Liver (tissue), 9 donors: Measurements from ENCODE around the gene HEATR5A. TPM values are rescaled to one million over a fixed set of nuclear protein-coding genes. Genes with fewer than 3 reads are reported as not detected.
A peak's percentile ranks its signal among the peaks of the same experiment; 100 is the strongest.

Source experiments
- DNase-seq: peaks from one replicate; pipeline ENCODE4 v3.0.0-alpha.2; 2017; ENCODE audit warnings: low spot score
- H3K27ac ChIP-seq, 2 donors: one replicate each; pipeline ENCODE4 v1.7.0; 2013; ENCODE audit warnings: inconsistent platforms in 2 of 2, low read length in 2 of 2, control low read depth in 1 of 2, low read depth in 1 of 2, mild to moderate bottlenecking in 1 of 2
- H3K27me3 ChIP-seq, 4 donors: one replicate each; pipeline versions ENCODE4 v1.6.1 to v1.7.0; 2013; ENCODE audit warnings: low read length in 3 of 4, inconsistent platforms in 1 of 4, mild to moderate bottlenecking in 1 of 4, moderate library complexity in 1 of 4; ENCODE audit not compliant: control insufficient read depth in 4 of 4, insufficient read depth in 4 of 4
- H3K36me3 ChIP-seq, 4 donors: one replicate each; pipeline versions ENCODE4 v1.6.1 to v1.7.0; 2013; ENCODE audit warnings: low read length in 3 of 4, mild to moderate bottlenecking in 3 of 4, low read depth in 1 of 4, moderate library complexity in 1 of 4; ENCODE audit not compliant: control insufficient read depth in 4 of 4, insufficient read depth in 3 of 4
- H3K4me1 ChIP-seq, 4 donors: one replicate each; pipeline versions ENCODE4 v1.6.1 to v1.7.0; 2013; ENCODE audit warnings: low read length in 3 of 4, mild to moderate bottlenecking in 3 of 4, moderate library complexity in 1 of 4; ENCODE audit not compliant: control insufficient read depth in 4 of 4, insufficient read depth in 4 of 4
- H3K4me3 ChIP-seq, 3 donors: one replicate each; pipeline versions ENCODE4 v1.6.1 to v1.7.0; 2013; ENCODE audit warnings: low read length in 3 of 3, control low read depth in 1 of 3, low read depth in 1 of 3, mild to moderate bottlenecking in 1 of 3
- H3K9ac ChIP-seq, 2 donors: one replicate each; pipeline ENCODE4 v1.7.0; 2013; ENCODE audit warnings: low read length in 2 of 2, mild to moderate bottlenecking in 2 of 2, moderate library complexity in 2 of 2, control low read depth in 1 of 2, low read depth in 1 of 2
- H3K9me3 ChIP-seq, 4 donors: one replicate each; pipeline versions ENCODE4 v1.6.1 to v1.7.0; 2013; ENCODE audit warnings: low read length in 3 of 4; ENCODE audit not compliant: control insufficient read depth in 4 of 4
- CTCF ChIP-seq: fragments of 150-350 bp; IDR thresholded peaks from 2 replicates; pipeline ENCODE4 v1.5.1; 2017; ENCODE audit warnings: improper control_type of control experiment, low read depth, low read length; ENCODE audit not compliant: missing input control
- FOXA1 ChIP-seq: IDR thresholded peaks from 2 replicates; pipeline ENCODE4 v1.6.1; 2016; ENCODE audit warnings: antibody characterized with exemption
- FOXA2 ChIP-seq: IDR thresholded peaks from 2 replicates; pipeline ENCODE4 v1.6.1; 2016; ENCODE audit warnings: antibody characterized with exemption
- GABPA ChIP-seq, 2 donors: IDR thresholded peaks in 1 of 2; conservative IDR thresholded peaks in 1 of 2; 2 replicates each; pipeline ENCODE4 v1.6.1; 2016; ENCODE audit warnings: antibody characterized with exemption in 2 of 2, mild to moderate bottlenecking in 1 of 2, moderate library complexity in 1 of 2
- HNF4A ChIP-seq, 2 donors: conservative IDR thresholded peaks; 2 replicates each; pipeline ENCODE4 v1.6.1; 2016; ENCODE audit warnings: antibody characterized with exemption in 2 of 2, mild to moderate bottlenecking in 2 of 2
- JUND ChIP-seq, 2 donors: IDR thresholded peaks; 2 replicates each; pipeline ENCODE4 v1.6.1; 2016; ENCODE audit warnings: antibody characterized with exemption in 2 of 2
- NR2F2 ChIP-seq: IDR thresholded peaks from 2 replicates; pipeline ENCODE4 v1.6.1; 2016; ENCODE audit warnings: antibody characterized with exemption
- RAD21 ChIP-seq, 2 donors: IDR thresholded peaks; 2 replicates each; pipeline ENCODE4 v1.6.1; 2016; ENCODE audit warnings: antibody characterized with exemption in 2 of 2, mild to moderate bottlenecking in 2 of 2
- TAF1 ChIP-seq: conservative IDR thresholded peaks from 2 replicates; pipeline ENCODE4 v1.6.1; 2016; ENCODE audit warnings: antibody characterized with exemption, mild to moderate bottlenecking
- YY1 ChIP-seq: IDR thresholded peaks from 2 replicates; pipeline ENCODE4 v1.6.1; 2016; ENCODE audit warnings: antibody characterized with exemption, mild to moderate bottlenecking
- WGBS: extraction: QIAGEN DNeasy Blood & Tissue Kit; methylation state at CpG from one replicate; pipeline ENCODE4 v1.1.7; 2013; 5-methylcytosine and 5-hydroxymethylcytosine counted together
- polyA plus RNA-seq, 2 donors: library from polyadenylated mRNA; stranded (reverse) in 1 of 2; unstranded in 1 of 2; fragments of 200-250 nt in 1 of 2; fragments of >200 nt in 1 of 2; fragmentation: Nextera tagmentation in 1 of 2; extraction: Ambion mirVana in 1 of 2; gene quantifications; one replicate each; pipeline versions ENCODE4 v1.2.1 to v1.2.3, GENCODE V29; 2013 to 2015
- total RNA-seq, 2 donors: library from RNA; depleted of rRNA; stranded (reverse); fragments of >200 nt; gene quantifications; one replicate each; pipeline ENCODE4 v1.2.3, GENCODE V29; 2014
- TF ChIP-seq, protein P1 (sequence below): IDR thresholded peaks from 2 replicates; pipeline ENCODE4 v1.6.1; 2016; ENCODE audit warnings: antibody characterized with exemption, mild to moderate bottlenecking
- TF ChIP-seq, protein P2 (sequence below): IDR thresholded peaks from 2 replicates; pipeline ENCODE4 v1.6.1; 2016; ENCODE audit warnings: antibody characterized with exemption
- donor health status: healthy.
- donor health status: healthy.
- donor health status: healthy.
- donor health status: healthy.
- donor health status: healthy.

HEATR5A gene
- total and polyA plus RNA-seq, 4 donors: 7.3 to 22.8 (median 10.1) TPM

DNA sequence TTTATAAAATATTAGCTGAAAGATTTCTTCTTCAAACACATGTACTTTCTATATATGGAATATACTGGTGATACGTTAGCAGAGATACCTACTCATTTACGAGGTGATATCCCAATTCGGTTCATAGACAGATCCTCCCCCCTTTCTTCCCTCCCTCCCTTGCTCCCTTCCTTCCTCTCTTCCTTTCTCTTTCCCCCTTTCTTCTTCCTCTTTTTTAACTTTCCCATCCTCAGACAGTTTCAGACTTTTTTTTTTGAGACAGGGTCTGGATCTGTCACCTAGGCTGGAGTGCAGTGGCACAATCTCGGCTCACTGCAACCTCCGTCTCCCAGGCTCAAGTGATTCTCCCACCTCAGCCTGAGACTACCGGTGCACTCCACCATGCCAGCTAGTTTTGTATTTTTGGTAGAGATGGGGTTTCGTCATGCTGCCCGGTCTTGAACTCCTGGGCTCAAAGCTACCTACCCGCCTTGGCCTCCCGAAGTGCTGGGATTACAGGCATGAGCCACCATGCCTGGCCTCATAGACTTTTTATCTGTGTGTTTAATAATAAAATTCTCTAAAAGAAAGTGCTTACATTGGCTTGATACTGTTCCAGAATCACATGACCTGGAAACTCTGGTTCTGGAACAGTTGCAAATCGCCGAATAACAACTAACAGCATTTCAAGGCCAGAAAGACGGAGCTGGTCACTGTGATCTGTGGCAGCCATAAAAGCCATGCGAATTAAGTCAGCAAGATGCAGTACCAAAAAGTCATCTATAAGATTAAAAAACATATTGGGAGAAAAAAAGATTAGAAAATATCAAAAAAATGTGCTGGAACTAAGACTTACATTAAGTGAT lies 99.2 kb downstream of the HEATR5A start:
- Histone ChIP-seq H3K4me1 (peaks cover 2 to 17% (median 7%) of the 10 kb centered on the region in 4 donors), H3K4me3 (no peak overlapping the region), H3K27me3 (no peaks in the 10 kb centered on the region), H3K27ac (peak overlapping the region; percentile 50 to 52), H3K9ac (peak overlapping the region in 1 of 2 donors; percentile 53), H3K36me3 (peaks cover under 1 to 6% (median 4%) of the 10 kb centered on the region in 4 donors), H3K9me3 (no peaks in the 10 kb centered on the region)
- DNase-seq: no peak
- TF ChIP-seq YY1 (peak; percentile 64), RAD21 (IDR thresholded peaks at IDR 0.05) (peak in 1 of 2 donors; percentile 33), CTCF (no peak)
- WGBS: 67% methylated on average over 14 of the region's 14 CpGs

GRCh38 chr14:31320216-31320615 lies 100.1 kb downstream of the HEATR5A start:
- WGBS: 60% methylated on average over 6 of the region's 6 CpGs
- H3K4me3 ChIP-seq: no peak overlapping the region

DNA sequence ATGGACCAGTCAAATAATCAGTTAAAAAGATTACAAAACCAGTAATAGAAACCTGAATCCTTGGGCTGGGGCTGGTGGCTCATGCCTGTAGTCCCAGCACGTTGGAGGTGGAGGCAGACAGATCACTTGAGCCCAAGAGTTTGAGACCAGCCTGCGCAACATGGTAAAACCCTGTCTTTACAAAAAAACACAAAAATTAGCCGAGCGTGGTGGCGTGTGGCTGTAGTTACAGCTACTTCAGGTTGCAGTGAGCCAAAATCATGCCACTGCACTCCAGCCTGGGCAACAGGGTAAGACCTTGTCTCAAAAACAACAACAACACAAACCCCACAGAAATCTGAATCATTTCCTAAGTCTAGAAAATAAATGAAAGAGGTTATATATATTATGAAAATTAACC lies 100.6 kb downstream of the HEATR5A start:
- H3K27me3 ChIP-seq: no peaks in the 10 kb centered on the region
- H3K9ac ChIP-seq: no peak overlapping the region
- no peak overlapping the region for H3K4me3 ChIP-seq
- H3K9me3 ChIP-seq: no peaks in the 10 kb centered on the region
- TF ChIP-seq, protein P1, sequence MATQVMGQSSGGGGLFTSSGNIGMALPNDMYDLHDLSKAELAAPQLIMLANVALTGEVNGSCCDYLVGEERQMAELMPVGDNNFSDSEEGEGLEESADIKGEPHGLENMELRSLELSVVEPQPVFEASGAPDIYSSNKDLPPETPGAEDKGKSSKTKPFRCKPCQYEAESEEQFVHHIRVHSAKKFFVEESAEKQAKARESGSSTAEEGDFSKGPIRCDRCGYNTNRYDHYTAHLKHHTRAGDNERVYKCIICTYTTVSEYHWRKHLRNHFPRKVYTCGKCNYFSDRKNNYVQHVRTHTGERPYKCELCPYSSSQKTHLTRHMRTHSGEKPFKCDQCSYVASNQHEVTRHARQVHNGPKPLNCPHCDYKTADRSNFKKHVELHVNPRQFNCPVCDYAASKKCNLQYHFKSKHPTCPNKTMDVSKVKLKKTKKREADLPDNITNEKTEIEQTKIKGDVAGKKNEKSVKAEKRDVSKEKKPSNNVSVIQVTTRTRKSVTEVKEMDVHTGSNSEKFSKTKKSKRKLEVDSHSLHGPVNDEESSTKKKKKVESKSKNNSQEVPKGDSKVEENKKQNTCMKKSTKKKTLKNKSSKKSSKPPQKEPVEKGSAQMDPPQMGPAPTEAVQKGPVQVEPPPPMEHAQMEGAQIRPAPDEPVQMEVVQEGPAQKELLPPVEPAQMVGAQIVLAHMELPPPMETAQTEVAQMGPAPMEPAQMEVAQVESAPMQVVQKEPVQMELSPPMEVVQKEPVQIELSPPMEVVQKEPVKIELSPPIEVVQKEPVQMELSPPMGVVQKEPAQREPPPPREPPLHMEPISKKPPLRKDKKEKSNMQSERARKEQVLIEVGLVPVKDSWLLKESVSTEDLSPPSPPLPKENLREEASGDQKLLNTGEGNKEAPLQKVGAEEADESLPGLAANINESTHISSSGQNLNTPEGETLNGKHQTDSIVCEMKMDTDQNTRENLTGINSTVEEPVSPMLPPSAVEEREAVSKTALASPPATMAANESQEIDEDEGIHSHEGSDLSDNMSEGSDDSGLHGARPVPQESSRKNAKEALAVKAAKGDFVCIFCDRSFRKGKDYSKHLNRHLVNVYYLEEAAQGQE: no peak
- TF ChIP-seq, protein P2, sequence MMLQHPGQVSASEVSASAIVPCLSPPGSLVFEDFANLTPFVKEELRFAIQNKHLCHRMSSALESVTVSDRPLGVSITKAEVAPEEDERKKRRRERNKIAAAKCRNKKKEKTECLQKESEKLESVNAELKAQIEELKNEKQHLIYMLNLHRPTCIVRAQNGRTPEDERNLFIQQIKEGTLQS: no peak
- TF ChIP-seq FOXA1 (no peak), HNF4A (conservative IDR thresholded peaks at IDR 0.05) (no peak), FOXA2 (no peak), TAF1 (no peak), YY1 (no peak), RAD21 (IDR thresholded peaks at IDR 0.05) (no peak), JUND (IDR thresholded peaks at IDR 0.05) (no peak), NR2F2 (no peak)
- peaks cover 3 to 10% (median 5%) of the 10 kb centered on the region in 4 donors for H3K36me3 ChIP-seq
- H3K4me1 ChIP-seq: peaks cover 2 to 17% (median 7%) of the 10 kb centered on the region in 4 donors
- H3K27ac ChIP-seq: no peak overlapping the region
- DNase-seq: no peak
- WGBS: 97% methylated on average over 5 of the region's 5 CpGs

More at GRCh38 chr14:31320216-31320615, 100.1 kb downstream of the HEATR5A start:
- no peak overlapping the region for H3K9ac ChIP-seq
- peaks cover 2 to 17% (median 7%) of the 10 kb centered on the region in 4 donors for H3K4me1 ChIP-seq
- H3K36me3 ChIP-seq: peaks cover 3 to 10% (median 6%) of the 10 kb centered on the region in 4 donors
- H3K27ac ChIP-seq: peak overlapping the region; percentile 23 to 30
- no peak for DNase-seq
- H3K27me3 ChIP-seq: no peaks in the 10 kb centered on the region
- H3K9me3 ChIP-seq: no peaks in the 10 kb centered on the region
- TF ChIP-seq GABPA (IDR thresholded peaks at IDR 0.05 in 1 of 2, conservative IDR thresholded peaks at IDR 0.05 in 1 of 2): no peak
